GM12891 (cell line): Measurements from ENCODE around the gene FMC1.
"Not testable (repeated sequence)": the region's sequence is repeated elsewhere in the genome, so short reads cannot be mapped to it uniquely, and the experiment has no call there.

Source experiments
- DNase-seq: peaks from one replicate; pipeline ENCODE4 v3.0.0; 2011; ENCODE audit warnings: low spot score; ENCODE audit not compliant: insufficient read length
- FAIRE-seq: peaks from 2 replicates; lab custom pipeline; 2011; peaks lifted over from hg19 to GRCh38; lab: Jason Lieb, UNC
- PAX5 ChIP-seq: IDR thresholded peaks from 2 replicates; pipeline ENCODE4 v1.6.1; 2011; ENCODE audit warnings: low read length, moderate library complexity, mild to moderate bottlenecking; ENCODE audit not compliant: insufficient read depth, severe bottlenecking
- POLR2A ChIP-seq: IDR thresholded peaks from 2 replicates; pipeline ENCODE4 v1.6.1; 2011; ENCODE audit warnings: low read depth, low read length, control low read depth
- POLR2AphosphoS5 ChIP-seq: IDR thresholded peaks from 2 replicates; pipeline ENCODE4 v1.6.1; 2011; ENCODE audit warnings: low read depth, low read length, control low read depth
- POU2F2 ChIP-seq: IDR thresholded peaks from 2 replicates; pipeline ENCODE4 v1.6.1; 2011; ENCODE audit warnings: low read depth, mild to moderate bottlenecking, control low read depth, low read length, moderate library complexity
- SPI1 ChIP-seq: IDR thresholded peaks from 2 replicates; pipeline ENCODE4 v1.6.1; 2011; ENCODE audit warnings: low read depth, low read length, control low read depth
- TAF1 ChIP-seq: IDR thresholded peaks from 2 replicates; pipeline ENCODE4 v1.6.1; 2011; ENCODE audit warnings: low read depth, low read length, control low read depth

Gene FMC1

DNA sequence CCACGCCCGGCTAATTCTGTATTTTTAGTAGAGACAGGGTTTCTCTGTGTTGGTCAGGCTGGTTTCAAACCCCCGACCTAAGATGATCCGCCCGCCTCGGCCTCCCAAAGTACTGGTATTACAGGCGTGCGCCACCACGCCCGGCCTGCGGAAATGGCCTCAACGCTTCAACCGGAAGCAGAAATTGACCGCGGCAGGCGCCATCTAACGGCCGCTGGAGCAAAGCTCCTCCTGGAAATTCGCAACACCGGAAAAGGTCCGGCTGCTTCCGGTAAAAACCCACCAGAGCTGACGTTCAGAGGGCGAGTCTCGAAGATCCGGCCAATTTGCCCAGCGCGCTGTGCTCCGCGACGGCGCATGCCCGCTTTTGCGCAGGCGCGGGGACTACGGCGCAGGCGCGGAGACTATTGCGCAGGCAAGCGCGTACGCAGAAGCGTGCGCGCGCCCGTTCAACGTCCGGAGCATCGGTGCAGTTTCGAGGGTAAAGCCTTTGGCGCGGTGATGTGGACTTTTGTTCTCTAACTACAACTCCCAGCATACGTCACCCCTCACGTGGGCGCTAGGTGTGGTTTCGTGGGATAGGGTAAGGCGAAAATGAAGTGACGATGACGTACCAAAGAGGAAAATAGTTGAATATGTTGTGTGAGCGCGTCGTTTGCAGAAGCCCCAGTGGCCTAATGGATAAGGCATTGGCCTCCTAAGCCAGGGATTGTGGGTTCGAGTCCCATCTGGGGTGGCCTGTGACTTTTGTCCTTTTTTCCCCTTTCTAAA lies 915 bp upstream of the FMC1 start:
- peak; percentile 99 for FAIRE-seq
- DNase-seq = peak; percentile 82
- TF ChIP-seq POLR2A = peak; percentile 53; the same call in 1 of the 2 replicates
- TF ChIP-seq TAF1 = peak; percentile 34; the same call in 1 of the 2 replicates
- TF ChIP-seq POLR2AphosphoS5 = no peak
- TF ChIP-seq PAX5 = peak; percentile 42
- TF ChIP-seq POU2F2 = peak; percentile 82
- peak; percentile 32; the same call in 1 of the 2 replicates for TF ChIP-seq SPI1

DNA sequence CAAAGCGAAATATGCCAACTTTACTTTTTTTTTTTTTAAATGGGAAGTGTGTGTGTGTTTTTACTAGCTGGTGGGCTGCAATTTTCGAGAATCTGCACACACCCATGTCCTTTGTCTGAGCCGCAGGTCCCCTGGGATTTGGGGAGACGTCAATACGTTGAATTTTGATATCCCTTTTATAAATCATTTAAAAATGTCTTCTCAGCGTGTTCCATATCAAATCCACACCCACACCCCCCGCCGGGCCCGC lies 404 bp upstream of the FMC1 start:
- no peak for FAIRE-seq
- TF ChIP-seq SPI1 (no peak), POLR2A (no peak), POLR2AphosphoS5 (no peak), PAX5 (no peak), TAF1 (no peak), POU2F2 (no peak)
- peak; percentile 11 for DNase-seq

DNA sequence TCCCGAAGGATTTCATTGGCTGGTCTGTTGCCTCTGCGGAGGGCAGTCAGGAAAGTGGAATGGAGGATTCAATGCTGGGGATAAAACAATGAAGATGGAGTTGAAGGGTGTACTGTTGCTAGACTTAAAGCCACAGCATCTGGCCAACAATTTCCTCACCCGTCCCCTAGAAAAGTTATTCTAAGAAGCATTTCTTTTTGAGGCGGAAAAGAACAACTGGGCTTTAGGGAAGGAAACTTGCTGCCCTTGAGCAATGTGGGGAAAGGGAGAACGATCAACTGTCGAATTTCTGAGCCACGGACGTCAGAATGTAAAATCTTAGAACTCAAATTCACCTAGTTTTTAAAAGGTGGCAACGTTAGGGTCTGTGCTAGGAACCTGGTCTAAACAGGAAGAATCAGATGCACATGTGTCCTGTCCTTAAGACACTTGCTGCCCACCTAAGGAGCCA lies 664 bp downstream of the FMC1 start:
- FAIRE-seq (peak; percentile 79), DNase-seq (no peak)

GRCh38 chr7:139345042-139345441 lies 3.9 kb downstream of the FMC1 start:
- TF ChIP-seq SPI1 (peak; percentile 59), POLR2AphosphoS5 (no peak)
- FAIRE-seq (no peak), DNase-seq (no peak)

More for the DNA sequence above, 664 bp downstream of the FMC1 start:
- no peak for TF ChIP-seq SPI1
- TF ChIP-seq PAX5 = no peak
- no peak for TF ChIP-seq POU2F2
- TF ChIP-seq POLR2A = peak; percentile 15; the same call in 1 of the 2 replicates
- TF ChIP-seq TAF1 = no peak
- no peak for TF ChIP-seq POLR2AphosphoS5

DNA sequence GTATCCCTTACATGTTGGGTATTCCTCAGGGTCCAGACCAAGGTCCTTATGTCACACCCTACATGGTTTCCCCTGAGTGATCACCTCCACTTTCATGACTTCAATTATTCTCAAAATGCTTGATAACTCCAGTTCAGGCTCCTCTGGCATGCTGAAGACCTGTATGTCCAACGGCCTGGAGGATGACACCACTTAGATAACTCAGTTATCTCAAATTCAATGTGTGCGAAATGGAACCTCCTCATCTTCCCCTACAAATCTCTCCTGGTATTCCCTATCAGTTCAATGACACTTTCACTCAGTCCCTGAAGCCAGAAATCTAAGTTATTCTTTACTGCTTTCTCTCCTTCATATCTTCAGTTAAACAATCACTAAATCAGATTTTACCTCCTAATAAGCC lies 9.9 kb downstream of the FMC1 start:
- TF ChIP-seq PAX5 = no peak
- no peak for DNase-seq
- FAIRE-seq = no peak

GRCh38 chr7:139354729-139355128 lies 13.6 kb downstream of the FMC1 start:
- FAIRE-seq (no peak), DNase-seq (no peak)
- no peak for TF ChIP-seq PAX5
- no peak for TF ChIP-seq POLR2AphosphoS5
- TF ChIP-seq SPI1 = no peak
- no peak for TF ChIP-seq POU2F2
- TF ChIP-seq POLR2A = no peak

DNA sequence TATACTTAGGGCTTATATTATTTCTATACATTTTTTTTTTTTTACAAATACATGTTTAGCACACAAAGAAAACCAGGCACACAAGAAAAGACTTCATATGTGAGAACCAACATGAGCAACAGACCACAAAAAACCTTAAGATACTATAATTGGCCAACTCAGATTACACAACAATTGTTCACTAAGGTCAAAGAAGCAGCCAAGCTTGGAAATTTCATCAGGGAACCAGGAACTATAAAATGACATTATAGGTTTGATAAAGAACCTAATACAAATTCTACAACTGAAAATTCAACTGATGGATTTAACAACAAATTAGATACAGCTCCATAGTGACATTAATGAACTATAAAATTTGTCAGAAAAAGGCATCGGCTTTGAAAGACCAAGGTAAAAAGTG lies 14.2 kb downstream of the FMC1 start:
- DNase-seq (no peak), FAIRE-seq (no peak)
- TF ChIP-seq POLR2AphosphoS5 = no peak
- TF ChIP-seq SPI1 = no peak
- TF ChIP-seq TAF1 = no peak
- TF ChIP-seq PAX5 = no peak
- no peak for TF ChIP-seq POU2F2
- no peak for TF ChIP-seq POLR2A

DNA sequence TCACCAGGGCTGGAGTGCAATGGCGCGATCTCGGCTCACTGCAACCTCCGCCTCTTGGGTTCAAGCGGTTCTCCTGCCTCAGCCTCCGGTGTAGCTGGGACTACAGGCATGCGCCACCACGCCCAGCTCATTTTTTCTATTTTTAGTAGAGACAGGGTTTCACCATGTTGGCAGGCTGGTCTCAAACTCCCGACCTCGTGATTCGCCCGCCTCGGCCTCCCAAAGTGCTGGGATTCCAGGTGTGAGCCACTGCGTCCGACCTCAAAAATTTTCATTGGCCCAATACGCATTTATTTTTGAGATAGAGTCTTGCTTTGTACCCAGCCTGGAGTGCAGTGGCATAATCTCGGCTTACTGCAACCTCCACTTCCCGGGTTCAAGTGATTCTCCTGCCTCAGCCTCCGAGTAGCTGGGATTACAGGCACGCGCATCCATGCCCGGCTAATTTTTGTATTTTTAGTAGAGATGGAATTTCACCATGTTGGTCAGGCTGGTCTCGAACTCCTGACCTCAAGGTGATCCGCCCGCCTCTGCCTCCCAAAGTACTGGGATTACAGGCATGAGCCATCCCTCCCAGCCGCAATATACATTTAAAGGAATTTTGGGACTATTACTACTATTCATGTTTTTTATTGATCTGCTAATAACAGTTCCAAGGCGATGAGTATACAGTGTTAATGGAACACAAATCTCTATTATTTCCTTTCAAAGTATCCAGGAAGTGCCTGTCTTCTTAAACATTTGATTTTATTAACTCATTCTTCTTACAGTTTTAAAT lies 16.8 kb downstream of the FMC1 start:
- not testable (repeated sequence) for FAIRE-seq

DNA sequence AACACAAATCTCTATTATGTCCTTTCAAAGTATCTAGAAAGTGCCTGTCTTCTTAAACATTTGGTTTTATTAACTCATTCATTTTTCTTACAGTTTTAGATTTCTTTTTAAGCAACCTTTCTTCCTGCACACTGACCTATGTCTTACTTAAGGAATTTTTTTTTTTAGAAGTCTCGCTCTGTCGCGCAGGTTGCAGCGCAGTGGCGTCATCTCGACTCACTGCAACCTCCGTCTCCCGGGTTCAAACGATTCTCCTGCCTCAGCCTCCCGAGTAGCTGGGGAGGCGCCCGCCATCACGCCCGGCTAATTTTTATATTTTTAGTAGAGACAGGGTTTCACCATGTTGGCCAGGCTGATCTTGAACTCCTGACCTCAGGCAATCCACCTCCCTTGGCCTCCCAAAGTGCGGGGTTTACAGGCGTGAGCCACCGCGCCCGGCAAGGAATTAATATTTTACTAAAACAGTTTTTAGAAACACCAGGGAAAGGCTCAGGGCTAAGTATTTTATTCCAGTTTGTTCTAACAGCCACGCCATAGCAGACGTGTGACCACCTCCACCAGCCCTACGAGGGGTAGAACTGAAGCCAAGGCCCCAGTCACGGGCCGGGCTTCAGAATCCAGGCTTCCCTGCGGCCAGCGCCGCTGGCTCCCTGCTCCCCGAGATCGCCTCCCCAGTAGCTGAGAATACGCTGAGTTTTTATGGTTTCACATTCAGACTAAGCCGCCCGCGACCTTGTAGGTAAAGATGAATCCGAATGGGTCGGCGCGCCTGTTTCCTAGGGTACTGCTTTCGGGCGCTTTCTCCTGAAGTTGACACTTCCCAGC lies 17.6 kb downstream of the FMC1 start:
- DNase-seq (peak; percentile 8), FAIRE-seq (no peak)
- no peak for TF ChIP-seq POLR2A
- no peak for TF ChIP-seq POLR2AphosphoS5
- TF ChIP-seq TAF1 = no peak
- peak; percentile 51 for TF ChIP-seq PAX5
- no peak for TF ChIP-seq POU2F2
- TF ChIP-seq SPI1 = no peak

More for the DNA sequence above, 16.8 kb downstream of the FMC1 start:
- not testable (repeated sequence) for DNase-seq

GRCh38 chr7:139359366-139360209 lies 18.5 kb downstream of the FMC1 start, which contains the start of gene LUC7L2:
Gene LUC7L2, plus strand, starts transcription at chr7:139359894. Its CDS starts 368 bp downstream, at chr7:139360262.
- peak; percentile 79 for DNase-seq
- peak; percentile 99 for FAIRE-seq
- TF ChIP-seq POLR2AphosphoS5 (peak; percentile 98), POU2F2 (peak; percentile 92), TAF1 (peak; percentile 90), POLR2A (peak; percentile 99), PAX5 (no peak), SPI1 (0 out of 2 replicates have a peak, but pooled peaks have one; percentile 34)
